ENCODE data around the gene AGBL1. TPM values are rescaled to one million over a fixed set of nuclear protein-coding genes. Genes with fewer than 3 reads are reported as not detected.

The AGBL1 gene
- total and polyA plus RNA-seq, 4 donors: not detected

DNA sequence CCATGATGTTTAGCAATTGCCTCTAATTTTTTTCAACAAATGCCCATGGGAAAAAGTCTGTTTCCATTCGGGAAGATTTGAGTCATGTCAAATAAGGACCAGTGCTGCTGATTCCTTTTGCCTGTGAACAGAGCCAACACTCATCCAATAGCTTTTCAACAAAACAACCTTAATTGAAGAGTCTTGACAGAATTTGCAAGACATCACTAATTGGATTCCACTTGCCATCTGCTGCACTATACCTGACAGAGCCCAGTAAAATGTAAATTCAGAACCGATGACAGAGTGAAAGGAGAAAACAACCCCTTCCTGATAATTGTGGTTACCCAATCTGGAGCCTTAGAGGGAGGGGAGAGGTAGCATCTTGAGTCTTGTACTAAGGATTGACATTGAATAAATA lies 426.7 kb downstream of the AGBL1 start (continued):
- TF ChIP-seq TAF1 (conservative IDR thresholded peaks at IDR 0.05): no peak
- TF ChIP-seq JUND (IDR thresholded peaks at IDR 0.05): no peak
- TF ChIP-seq, protein P1, sequence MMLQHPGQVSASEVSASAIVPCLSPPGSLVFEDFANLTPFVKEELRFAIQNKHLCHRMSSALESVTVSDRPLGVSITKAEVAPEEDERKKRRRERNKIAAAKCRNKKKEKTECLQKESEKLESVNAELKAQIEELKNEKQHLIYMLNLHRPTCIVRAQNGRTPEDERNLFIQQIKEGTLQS (IDR thresholded peaks at IDR 0.05): no peak

DNA sequence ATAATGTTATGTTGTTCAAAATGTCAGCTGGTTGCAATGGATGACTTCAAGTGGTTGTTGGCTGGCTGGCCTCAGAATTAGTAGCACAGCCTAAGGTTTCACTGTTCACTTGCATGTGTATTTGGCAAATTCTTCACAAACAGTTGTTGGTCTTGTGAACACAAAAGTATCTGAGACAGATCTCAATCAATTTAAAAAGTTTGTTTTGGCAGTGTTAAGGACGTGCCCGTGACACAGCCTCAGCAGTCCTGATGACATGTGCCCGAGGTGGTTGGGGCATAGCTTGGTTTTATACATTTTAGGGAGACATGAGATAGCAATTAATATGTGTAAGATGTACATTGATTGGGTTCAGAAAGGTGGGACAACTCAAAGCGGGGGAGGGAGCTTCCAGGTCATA lies 436.0 kb downstream of the AGBL1 start:
- 31% methylated on average over 4 of the region's 4 CpGs for WGBS
- Histone ChIP-seq H3K9ac (ENCODE audit: low read depth in 1 of 2, low read length in 2 of 2) (no peak overlapping the region), H3K27ac (ENCODE audit: low read depth in 1 of 2, low read length in 2 of 2) (no peak overlapping the region), H3K9me3 (ENCODE audit: control insufficient read depth in 4 of 4, low read length in 3 of 4) (no peaks in the 10 kb centered on the region), H3K36me3 (ENCODE audit: control insufficient read depth in 4 of 4, insufficient read depth in 3 of 4, low read depth in 1 of 4, low read length in 3 of 4) (no peaks in the 10 kb centered on the region), H3K4me3 (ENCODE audit: low read depth in 1 of 3, low read length in 3 of 3) (no peak overlapping the region), H3K4me1 (ENCODE audit: control insufficient read depth in 4 of 4, insufficient read depth in 4 of 4, low read length in 3 of 4) (no peaks in the 10 kb centered on the region), H3K27me3 (ENCODE audit: control insufficient read depth in 4 of 4, insufficient read depth in 4 of 4, low read length in 3 of 4) (peaks cover 0 to 2% (median 0%) of the 10 kb centered on the region in 4 donors)
- TF ChIP-seq NR2F2 (IDR thresholded peaks at IDR 0.05) (no peak), TAF1 (conservative IDR thresholded peaks at IDR 0.05) (no peak)
- TF ChIP-seq, protein P2, sequence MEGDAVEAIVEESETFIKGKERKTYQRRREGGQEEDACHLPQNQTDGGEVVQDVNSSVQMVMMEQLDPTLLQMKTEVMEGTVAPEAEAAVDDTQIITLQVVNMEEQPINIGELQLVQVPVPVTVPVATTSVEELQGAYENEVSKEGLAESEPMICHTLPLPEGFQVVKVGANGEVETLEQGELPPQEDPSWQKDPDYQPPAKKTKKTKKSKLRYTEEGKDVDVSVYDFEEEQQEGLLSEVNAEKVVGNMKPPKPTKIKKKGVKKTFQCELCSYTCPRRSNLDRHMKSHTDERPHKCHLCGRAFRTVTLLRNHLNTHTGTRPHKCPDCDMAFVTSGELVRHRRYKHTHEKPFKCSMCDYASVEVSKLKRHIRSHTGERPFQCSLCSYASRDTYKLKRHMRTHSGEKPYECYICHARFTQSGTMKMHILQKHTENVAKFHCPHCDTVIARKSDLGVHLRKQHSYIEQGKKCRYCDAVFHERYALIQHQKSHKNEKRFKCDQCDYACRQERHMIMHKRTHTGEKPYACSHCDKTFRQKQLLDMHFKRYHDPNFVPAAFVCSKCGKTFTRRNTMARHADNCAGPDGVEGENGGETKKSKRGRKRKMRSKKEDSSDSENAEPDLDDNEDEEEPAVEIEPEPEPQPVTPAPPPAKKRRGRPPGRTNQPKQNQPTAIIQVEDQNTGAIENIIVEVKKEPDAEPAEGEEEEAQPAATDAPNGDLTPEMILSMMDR (IDR thresholded peaks at IDR 0.05; ENCODE audit: low read depth, low read length, missing input control): no peak
- DNase-seq (ENCODE audit: low spot score): no peak

DNA sequence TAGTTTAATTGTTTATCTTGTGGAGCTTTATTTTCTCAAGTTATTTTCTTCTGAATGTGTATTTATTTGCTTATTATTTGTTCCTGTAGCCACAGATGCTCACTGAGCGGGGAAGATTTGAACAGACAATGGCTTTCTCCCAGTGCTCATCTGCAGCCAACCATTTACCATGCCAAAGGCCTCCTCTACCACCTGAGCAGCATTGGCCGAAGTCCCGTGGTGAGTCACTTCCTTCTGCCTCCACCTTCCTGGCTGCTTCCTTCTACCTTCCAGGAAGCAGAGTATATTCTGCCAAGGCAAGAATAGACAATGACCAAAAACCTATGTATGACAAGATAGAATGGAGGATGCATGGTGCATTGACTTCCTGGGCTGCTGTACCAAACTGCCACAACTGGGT lies 443.1 kb downstream of the AGBL1 start:
- Histone ChIP-seq H3K4me1 (ENCODE audit: control insufficient read depth in 4 of 4, insufficient read depth in 4 of 4, low read length in 3 of 4) (no peaks in the 10 kb centered on the region), H3K36me3 (ENCODE audit: control insufficient read depth in 4 of 4, insufficient read depth in 3 of 4, low read depth in 1 of 4, low read length in 3 of 4) (no peaks in the 10 kb centered on the region), H3K27ac (ENCODE audit: low read depth in 1 of 2, low read length in 2 of 2) (no peak overlapping the region), H3K9ac (ENCODE audit: low read depth in 1 of 2, low read length in 2 of 2) (no peak overlapping the region), H3K9me3 (ENCODE audit: control insufficient read depth in 4 of 4, low read length in 3 of 4) (peaks cover 0 to 3% (median 0%) of the 10 kb centered on the region in 4 donors), H3K27me3 (ENCODE audit: control insufficient read depth in 4 of 4, insufficient read depth in 4 of 4, low read length in 3 of 4) (peaks cover 0 to 2% (median 0%) of the 10 kb centered on the region in 4 donors), H3K4me3 (ENCODE audit: low read depth in 1 of 3, low read length in 3 of 3) (no peak overlapping the region)
- 76% methylated on average over 3 of the region's 3 CpGs for WGBS
- DNase-seq (ENCODE audit: low spot score): no peak
- TF ChIP-seq GABPA (IDR thresholded peaks at IDR 0.05 in 1 of 2, conservative IDR thresholded peaks at IDR 0.05 in 1 of 2) (no peak), FOXA2 (IDR thresholded peaks at IDR 0.05) (no peak), TAF1 (conservative IDR thresholded peaks at IDR 0.05) (no peak), FOXA1 (IDR thresholded peaks at IDR 0.05) (no peak), NR2F2 (IDR thresholded peaks at IDR 0.05) (no peak), HNF4A (conservative IDR thresholded peaks at IDR 0.05) (no peak), JUND (IDR thresholded peaks at IDR 0.05) (no peak), RAD21 (IDR thresholded peaks at IDR 0.05) (no peak), SP1 (IDR thresholded peaks at IDR 0.05) (no peak)
- TF ChIP-seq, protein P2 (IDR thresholded peaks at IDR 0.05; ENCODE audit: low read depth, low read length, missing input control): no peak
- TF ChIP-seq, protein P3, sequence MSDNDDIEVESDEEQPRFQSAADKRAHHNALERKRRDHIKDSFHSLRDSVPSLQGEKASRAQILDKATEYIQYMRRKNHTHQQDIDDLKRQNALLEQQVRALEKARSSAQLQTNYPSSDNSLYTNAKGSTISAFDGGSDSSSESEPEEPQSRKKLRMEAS (IDR thresholded peaks at IDR 0.05): no peak
